Transverse colon (tissue), 4 donors: Measurements from ENCODE around the gene RPS6KL1.

Experiments used
- EP300 ChIP-seq: sonication (generic); formaldehyde crosslinking; IDR thresholded peaks from one replicate; pipeline ENCODE4 v1.6.1; 2017; ENCODE audit warnings: antibody characterized with exemption, low read depth
- POLR2A ChIP-seq: fragments of 450-650 bp; IDR thresholded peaks from one replicate; pipeline ENCODE4 v1.6.1; 2016; ENCODE audit warnings: antibody characterized with exemption, mild to moderate bottlenecking, moderate library complexity
- POLR2AphosphoS5 ChIP-seq, 3 donors: sonication (generic); formaldehyde crosslinking; IDR thresholded peaks; one replicate each; pipeline ENCODE4 v1.6.1; 2016; ENCODE audit warnings: antibody characterized with exemption in 3 of 3
- TF ChIP-seq, protein P1 (sequence below), 5 experiments: fragments of 200-600 bp in 3 of 5; fragments of 450-650 bp in 2 of 5; sonication (generic) in 3 of 5; IDR thresholded peaks; 1 replicate in 2 of 5; 2 replicates in 3 of 5; pipeline ENCODE4 v1.5.1; 2016 to 2017; ENCODE audit warnings: antibody characterized with exemption in 5 of 5, inconsistent platforms in 3 of 5, mild to moderate bottlenecking in 2 of 5, moderate library complexity in 1 of 5

GRCh38 chr14:74865156-74865555, 57.9 kb downstream of the RPS6KL1 start:
- TF ChIP-seq, protein P1, sequence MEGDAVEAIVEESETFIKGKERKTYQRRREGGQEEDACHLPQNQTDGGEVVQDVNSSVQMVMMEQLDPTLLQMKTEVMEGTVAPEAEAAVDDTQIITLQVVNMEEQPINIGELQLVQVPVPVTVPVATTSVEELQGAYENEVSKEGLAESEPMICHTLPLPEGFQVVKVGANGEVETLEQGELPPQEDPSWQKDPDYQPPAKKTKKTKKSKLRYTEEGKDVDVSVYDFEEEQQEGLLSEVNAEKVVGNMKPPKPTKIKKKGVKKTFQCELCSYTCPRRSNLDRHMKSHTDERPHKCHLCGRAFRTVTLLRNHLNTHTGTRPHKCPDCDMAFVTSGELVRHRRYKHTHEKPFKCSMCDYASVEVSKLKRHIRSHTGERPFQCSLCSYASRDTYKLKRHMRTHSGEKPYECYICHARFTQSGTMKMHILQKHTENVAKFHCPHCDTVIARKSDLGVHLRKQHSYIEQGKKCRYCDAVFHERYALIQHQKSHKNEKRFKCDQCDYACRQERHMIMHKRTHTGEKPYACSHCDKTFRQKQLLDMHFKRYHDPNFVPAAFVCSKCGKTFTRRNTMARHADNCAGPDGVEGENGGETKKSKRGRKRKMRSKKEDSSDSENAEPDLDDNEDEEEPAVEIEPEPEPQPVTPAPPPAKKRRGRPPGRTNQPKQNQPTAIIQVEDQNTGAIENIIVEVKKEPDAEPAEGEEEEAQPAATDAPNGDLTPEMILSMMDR (IDR thresholded peaks at IDR 0.05), result no peak
- TF ChIP-seq POLR2AphosphoS5 (IDR thresholded peaks at IDR 0.05) (no peak), POLR2A (no peak), EP300 (no peak)
